AG04449 (cell line): ENCODE results near the gene JAGN1.
A peak's percentile ranks its signal among the peaks of the same experiment; 100 is the strongest.

Experiments used
- CTCF ChIA-PET: fragments of 350-600 bp; formaldehyde crosslinking; extraction: SDS; loops from one replicate; lab custom pipeline; 2021; ENCODE audit warnings: antibody characterized with exemption; lab: Yijun Ruan, JAX
- POLR2A ChIA-PET: fragments of 400-600, 350-600 bp; formaldehyde crosslinking; extraction: SDS; loops from one replicate; lab custom pipeline; 2020; ENCODE audit warnings: antibody characterized with exemption, inconsistent platforms; lab: Yijun Ruan, JAX
- DNase-seq: peaks from one replicate; pipeline ENCODE4 v3.0.0-alpha.2; 2010; ENCODE audit warnings: low read depth, low spot score
- H3K4me3 ChIP-seq: 2 replicates; pipeline ENCODE4 v1.5.1; 2011; ENCODE audit warnings: low read depth, mild to moderate bottlenecking, control low read depth, low read length
- CTCF ChIP-seq: IDR thresholded peaks from one replicate; pipeline ENCODE4 v1.5.1; 2011; ENCODE audit warnings: mild to moderate bottlenecking, moderate library complexity, low read length, control low read depth, inconsistent platforms; ENCODE audit not compliant: insufficient read depth; ENCODE audit errors: missing control alignments

Gene JAGN1

GRCh38 chr3:9917820-9918219, 27.4 kb downstream of the JAGN1 start:
- peak overlapping the region; percentile 62 for H3K4me3 ChIP-seq
- DNase-seq: no peak
- TF ChIP-seq CTCF: no peak
- CTCF ChIA-PET: interaction anchor here (1.1 to 1.5 kb wide), 3 partner anchors 13 to 28 kb away, joined by 3 to 6 read pairs (median 5); no protein-coding TSS in a partner anchor
- POLR2A ChIA-PET: no interaction called here

- H3K4me3 ChIP-seq: no peak overlapping the region
- POLR2A ChIA-PET: no interaction called here
- no peak for DNase-seq
- no peak for TF ChIP-seq CTCF
- CTCF ChIA-PET: interaction anchor here (1.1 to 1.5 kb wide), 3 partner anchors 12 to 28 kb away, joined by 3 to 6 read pairs (median 5); no protein-coding TSS in a partner anchor
Observed at GRCh38 chr3:9918261-9919038, 28.0 kb downstream of the JAGN1 start.

GRCh38 chr3:9928158-9928557, 37.7 kb downstream of the JAGN1 start:
- CTCF ChIA-PET: no interaction called here
- POLR2A ChIA-PET: no interaction called here

GRCh38 chr3:9930804-9931418, 40.5 kb downstream of the JAGN1 start:
- ChIA-PET CTCF (interaction anchor here (0.6 to 7.4 kb wide), 24 partner anchors 9 to 427 kb away, joined by 3 to 84 read pairs (median 5); partner anchors contain the start of genes PRRT3 and RPUSD3), POLR2A (no interaction called here)
- TF ChIP-seq CTCF: no peak
- DNase-seq: no peak
- no peak overlapping the region for H3K4me3 ChIP-seq

More at GRCh38 chr3:9928158-9928557, 37.7 kb downstream of the JAGN1 start:
- H3K4me3 ChIP-seq: no peak overlapping the region
- TF ChIP-seq CTCF: no peak
- no peak for DNase-seq

- peak overlapping the region; percentile 77 for H3K4me3 ChIP-seq
- CTCF ChIA-PET: interaction anchor here (0.7 to 7.4 kb wide), 31 partner anchors 10 to 806 kb away, joined by 3 to 84 read pairs (median 6); partner anchors contain the start of genes FANCD2, IL17RE, PRRT3 and RPUSD3
- TF ChIP-seq CTCF: no peak
- DNase-seq: no peak
- POLR2A ChIA-PET: interaction anchor here (0.7 to 3.0 kb wide), 8 partner anchors 9 to 139 kb away, joined by 3 to 22 read pairs (median 4); partner anchors contain the start of genes ARPC4, IL17RC, RPUSD3 and TADA3
Observed at GRCh38 chr3:9932535-9932842, 42.1 kb downstream of the JAGN1 start.
